Coronary artery (tissue), 2 donors: Measurements from ENCODE around the gene TRIO.

Experiments used
- DNase-seq: peaks from one replicate; pipeline ENCODE4 v3.0.0-alpha.2; 2017; ENCODE audit warnings: low spot score
- H3K27ac ChIP-seq, 2 donors: fragments of 200-600 bp; sonication (generic); one replicate each; pipeline ENCODE4 v1.5.1; 2016 to 2019
- H3K4me3 ChIP-seq: fragments of 200-600 bp; sonication (generic); 2 replicates; pipeline ENCODE4 v1.5.1; 2016; ENCODE audit warnings: mild to moderate bottlenecking, moderate library complexity
- CTCF ChIP-seq: fragments of 200-600 bp; sonication (generic); IDR thresholded peaks from one replicate; pipeline ENCODE4 v1.5.1; 2019; ENCODE audit warnings: antibody characterized with exemption

Gene TRIO

GRCh38 chr5:14179446-14179845, 36.3 kb downstream of the TRIO start:
- Histone ChIP-seq H3K27ac (no peak overlapping the region), H3K4me3 (no peak overlapping the region)
- TF ChIP-seq CTCF, result no peak
- DNase-seq, result no peak

GRCh38 chr5:14180437-14180836, 37.3 kb downstream of the TRIO start:
- no peak for DNase-seq
- no peak overlapping the region for H3K27ac ChIP-seq

DNA sequence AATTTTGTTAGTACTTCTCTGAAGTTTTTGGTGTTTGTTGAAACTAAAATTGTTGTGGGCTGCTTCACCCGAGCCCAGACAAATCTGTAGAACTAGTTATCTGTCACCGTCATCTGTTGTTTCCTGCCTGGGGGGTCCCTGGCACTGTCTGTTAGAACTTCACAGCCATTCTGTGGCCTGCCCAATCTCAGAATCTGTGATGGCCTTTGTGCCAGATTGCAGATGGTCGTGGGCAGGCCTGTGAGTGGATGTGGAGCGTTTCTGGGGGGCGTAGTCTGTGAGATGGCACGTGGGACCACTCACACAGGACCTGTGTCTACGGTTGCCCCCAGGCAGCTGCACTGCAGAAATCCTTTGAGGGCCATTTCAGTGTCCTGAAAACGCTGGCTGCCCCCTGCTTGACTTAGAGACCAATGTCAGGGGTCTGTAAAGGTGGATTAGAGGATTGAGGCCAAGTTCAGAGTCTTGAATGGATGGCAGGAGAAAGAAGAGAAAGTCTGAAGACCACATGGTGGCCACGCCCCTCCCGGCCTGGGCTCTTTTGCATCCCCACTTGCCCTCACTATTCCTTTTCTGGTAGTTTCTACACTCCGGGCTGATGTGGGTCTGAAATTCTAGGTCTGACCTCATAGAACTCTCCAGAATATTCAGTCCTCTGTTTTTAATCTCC, 38.3 kb downstream of the TRIO start:
- no peak for DNase-seq
- TF ChIP-seq CTCF, result no peak

More at GRCh38 chr5:14180437-14180836, 37.3 kb downstream of the TRIO start:
- H3K4me3 ChIP-seq, result no peak overlapping the region
- no peak for TF ChIP-seq CTCF

DNA sequence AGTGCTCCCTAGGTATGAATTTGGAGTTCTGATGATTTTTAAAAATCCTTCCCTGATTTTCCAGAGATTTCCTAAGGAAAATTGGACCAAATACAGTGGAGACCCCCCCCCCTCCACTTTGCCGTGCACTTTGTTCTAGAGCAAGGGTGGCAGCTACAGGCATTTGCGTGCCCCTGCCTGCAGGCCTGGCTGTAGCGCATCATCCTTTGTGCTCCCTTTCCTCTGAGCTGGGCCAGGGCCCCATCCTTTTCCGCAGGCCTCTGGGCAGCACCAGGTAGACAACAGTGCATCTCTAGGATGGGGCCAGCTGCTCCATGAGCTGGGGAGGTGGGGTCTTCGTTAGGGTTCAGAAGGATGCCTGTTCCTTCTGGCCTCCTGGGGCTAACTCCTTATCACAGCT, 39.6 kb downstream of the TRIO start:
- H3K4me3 ChIP-seq, result no peak overlapping the region
- H3K27ac ChIP-seq, result peak overlapping the region; percentile 92 to 96
- TF ChIP-seq CTCF, result no peak
- DNase-seq, result no peak

More for the DNA sequence above, 38.3 kb downstream of the TRIO start:
- Histone ChIP-seq H3K27ac (peak overlapping the region; percentile 53 to 96), H3K4me3 (no peak overlapping the region)

DNA sequence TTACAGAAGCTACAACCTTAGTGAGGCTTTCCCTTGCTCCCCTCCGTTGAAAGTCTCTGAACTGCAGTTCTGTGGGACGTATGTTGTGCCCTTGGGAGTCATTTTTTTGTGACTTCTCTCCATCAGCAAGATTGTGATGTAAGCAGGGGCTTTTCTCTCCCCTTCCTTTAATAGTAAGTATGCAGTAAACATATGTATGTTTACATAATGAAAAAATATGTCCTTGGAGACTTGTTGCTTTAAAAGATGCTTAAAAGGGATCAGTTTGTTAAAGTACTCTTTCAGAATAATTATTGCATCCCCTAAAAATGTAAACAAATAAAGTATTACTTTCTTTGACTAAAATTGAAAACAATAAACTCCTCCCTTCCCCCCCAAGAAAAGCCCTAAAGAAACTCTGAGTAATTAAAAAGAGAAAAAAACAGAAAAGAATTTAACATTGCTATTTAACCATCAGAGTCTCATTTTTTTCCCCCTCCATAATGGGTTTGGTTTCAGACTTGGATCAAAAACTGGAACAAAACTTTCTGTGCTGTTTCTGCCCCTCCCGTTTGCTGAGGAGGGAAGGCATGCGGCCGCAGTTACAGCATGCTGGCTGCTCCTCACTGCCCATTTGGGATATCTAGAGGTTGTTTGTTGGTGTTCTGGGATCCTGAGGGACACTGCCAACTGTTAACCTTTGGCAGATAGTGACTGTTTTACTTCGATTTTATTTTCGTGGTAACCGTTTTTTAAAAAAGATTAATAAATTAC, 40.2 kb downstream of the TRIO start:
- TF ChIP-seq CTCF, result no peak
- Histone ChIP-seq H3K27ac (peak overlapping the region; percentile 92 to 96), H3K4me3 (peak overlapping the region; percentile 55)
- no peak for DNase-seq

- Histone ChIP-seq H3K4me3 (peak overlapping the region; percentile 55), H3K27ac (peak overlapping the region; percentile 92 to 96)
- no peak for DNase-seq
- no peak for TF ChIP-seq CTCF
These were observed 40.9 kb downstream of the TRIO start for GRCh38 chr5:14184082-14184481.

DNA sequence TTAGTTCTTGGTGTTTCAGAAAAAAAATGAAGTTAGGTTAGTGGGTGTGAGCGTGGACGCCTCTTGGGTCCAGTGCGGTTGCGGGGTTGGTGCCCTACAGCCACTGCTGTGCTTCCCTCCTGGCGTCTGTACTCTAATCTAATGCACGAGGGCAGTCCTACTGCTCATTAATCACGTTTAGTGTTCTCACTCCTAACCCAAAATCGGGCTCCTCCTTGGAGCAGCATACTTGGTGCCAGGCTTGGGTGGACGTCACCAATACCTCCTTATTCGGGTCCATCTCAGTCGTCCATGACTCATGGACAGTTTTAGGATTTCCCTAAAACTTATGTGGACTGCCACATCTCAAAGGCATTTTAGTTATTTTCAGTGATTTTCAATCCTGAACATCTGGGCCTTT, 41.6 kb downstream of the TRIO start:
- H3K27ac ChIP-seq, result peak overlapping the region; percentile 92 to 96
- no peak for TF ChIP-seq CTCF
- peak overlapping the region; percentile 55 for H3K4me3 ChIP-seq

More for the DNA sequence above, 41.6 kb downstream of the TRIO start:
- no peak for DNase-seq
